GM11168 (cell line): Measurements from ENCODE around the gene PLEKHG5.

Experiments used
- in situ Hi-C: fragments of 300-500 bp; cut with MboI; formaldehyde crosslinking; loops from one replicate; pipeline ENCODE4 v1.12.0; 2022; ENCODE audit warnings: low sequenced_read_pairs; ENCODE audit not compliant: unreplicated experiment

The PLEKHG5 gene, protein sequence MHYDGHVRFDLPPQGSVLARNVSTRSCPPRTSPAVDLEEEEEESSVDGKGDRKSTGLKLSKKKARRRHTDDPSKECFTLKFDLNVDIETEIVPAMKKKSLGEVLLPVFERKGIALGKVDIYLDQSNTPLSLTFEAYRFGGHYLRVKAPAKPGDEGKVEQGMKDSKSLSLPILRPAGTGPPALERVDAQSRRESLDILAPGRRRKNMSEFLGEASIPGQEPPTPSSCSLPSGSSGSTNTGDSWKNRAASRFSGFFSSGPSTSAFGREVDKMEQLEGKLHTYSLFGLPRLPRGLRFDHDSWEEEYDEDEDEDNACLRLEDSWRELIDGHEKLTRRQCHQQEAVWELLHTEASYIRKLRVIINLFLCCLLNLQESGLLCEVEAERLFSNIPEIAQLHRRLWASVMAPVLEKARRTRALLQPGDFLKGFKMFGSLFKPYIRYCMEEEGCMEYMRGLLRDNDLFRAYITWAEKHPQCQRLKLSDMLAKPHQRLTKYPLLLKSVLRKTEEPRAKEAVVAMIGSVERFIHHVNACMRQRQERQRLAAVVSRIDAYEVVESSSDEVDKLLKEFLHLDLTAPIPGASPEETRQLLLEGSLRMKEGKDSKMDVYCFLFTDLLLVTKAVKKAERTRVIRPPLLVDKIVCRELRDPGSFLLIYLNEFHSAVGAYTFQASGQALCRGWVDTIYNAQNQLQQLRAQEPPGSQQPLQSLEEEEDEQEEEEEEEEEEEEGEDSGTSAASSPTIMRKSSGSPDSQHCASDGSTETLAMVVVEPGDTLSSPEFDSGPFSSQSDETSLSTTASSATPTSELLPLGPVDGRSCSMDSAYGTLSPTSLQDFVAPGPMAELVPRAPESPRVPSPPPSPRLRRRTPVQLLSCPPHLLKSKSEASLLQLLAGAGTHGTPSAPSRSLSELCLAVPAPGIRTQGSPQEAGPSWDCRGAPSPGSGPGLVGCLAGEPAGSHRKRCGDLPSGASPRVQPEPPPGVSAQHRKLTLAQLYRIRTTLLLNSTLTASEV

GRCh38 chr1:6491480-6491962 is at the start of gene PLEKHG5:
PLEKHG5 (minus strand) TSS chr1:6491667; CDS start chr1:6477571, 14,096 bp downstream.
- in situ Hi-C loops: no loop called here

GRCh38 chr1:6538956-6539355 is 47.5 kb upstream of the PLEKHG5 start:
- in situ Hi-C loops: no loop called here

DNA sequence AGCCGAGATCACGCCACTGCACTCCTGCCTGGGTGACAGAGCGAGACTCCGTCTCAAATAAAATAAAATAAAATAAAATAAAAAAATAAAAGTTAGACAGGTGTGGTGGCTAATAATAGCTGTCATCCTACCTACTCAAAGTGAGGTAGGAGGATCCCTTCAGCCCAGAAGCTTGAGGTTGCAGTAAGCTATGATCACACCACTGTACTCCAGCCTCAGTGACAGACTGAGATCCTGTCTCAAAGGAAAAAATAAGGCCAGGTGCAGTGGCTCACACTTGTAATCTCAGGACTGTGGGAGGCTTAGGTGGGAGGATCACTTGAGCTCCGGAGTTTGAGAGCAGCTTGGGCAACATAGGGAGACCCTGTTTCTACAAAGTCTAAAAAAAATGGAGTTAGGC is 44.8 kb upstream of the PLEKHG5 start:
- in situ Hi-C loops: no loop called here

GRCh38 chr1:6535214-6535613 is 43.7 kb upstream of the PLEKHG5 start:
- in situ Hi-C loops: no loop called here

GRCh38 chr1:6534248-6534822 is 42.9 kb upstream of the PLEKHG5 start:
- in situ Hi-C loops: no loop called here

DNA sequence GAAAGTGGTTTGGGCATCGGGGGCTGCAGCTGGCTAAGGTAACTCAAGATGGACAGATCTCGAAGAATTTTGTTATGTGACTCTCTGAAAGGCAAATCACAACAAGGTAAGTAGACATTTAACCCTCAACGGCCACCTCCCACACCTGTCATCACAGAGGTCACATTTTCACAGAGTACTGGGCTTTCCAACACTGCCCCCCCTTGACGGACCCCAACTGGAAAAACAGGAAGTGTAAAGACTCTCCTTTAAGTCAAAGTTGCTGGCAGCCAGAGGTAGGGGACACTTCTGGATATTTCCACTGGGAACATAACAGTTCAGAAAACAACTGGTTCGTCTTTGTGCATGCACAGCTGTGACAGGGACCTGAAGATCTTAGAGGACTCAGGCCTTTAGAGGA is 40.5 kb upstream of the PLEKHG5 start:
- in situ Hi-C loops: no loop called here

DNA sequence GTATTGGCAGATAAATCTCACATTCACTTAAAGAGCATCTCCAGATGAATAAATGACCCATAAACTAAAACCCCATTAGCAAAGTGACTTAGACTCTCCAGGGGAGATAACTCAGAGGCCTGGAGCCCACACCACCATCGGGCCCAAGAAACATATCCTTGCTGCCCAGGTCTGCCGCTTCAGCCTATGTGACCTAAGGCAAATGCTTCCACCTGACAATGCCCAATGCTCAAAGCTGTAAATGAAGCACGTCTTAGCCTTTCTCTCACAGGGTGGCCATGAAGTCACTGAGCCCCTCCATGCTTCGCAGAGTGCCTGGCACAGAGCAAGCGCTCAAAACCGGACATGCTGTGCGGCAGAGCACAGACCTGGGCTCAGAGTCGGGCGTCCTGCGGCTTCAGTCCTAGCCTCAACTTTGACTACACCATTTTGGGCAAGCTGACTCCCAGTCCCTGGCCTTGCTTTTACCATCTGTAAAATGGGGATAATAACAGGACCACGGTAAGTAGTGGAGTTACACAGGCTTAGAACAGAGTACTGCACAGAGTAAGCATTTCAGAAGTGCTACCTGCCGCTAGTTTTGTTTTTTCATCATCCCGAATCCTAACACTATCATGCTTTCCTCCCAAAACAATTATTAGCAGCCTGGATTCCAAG is 39.2 kb upstream of the PLEKHG5 start:
- in situ Hi-C loops: no loop called here

- in situ Hi-C loops: no loop called here
These were observed 37.0 kb upstream of the PLEKHG5 start for GRCh38 chr1:6528492-6528891.

DNA sequence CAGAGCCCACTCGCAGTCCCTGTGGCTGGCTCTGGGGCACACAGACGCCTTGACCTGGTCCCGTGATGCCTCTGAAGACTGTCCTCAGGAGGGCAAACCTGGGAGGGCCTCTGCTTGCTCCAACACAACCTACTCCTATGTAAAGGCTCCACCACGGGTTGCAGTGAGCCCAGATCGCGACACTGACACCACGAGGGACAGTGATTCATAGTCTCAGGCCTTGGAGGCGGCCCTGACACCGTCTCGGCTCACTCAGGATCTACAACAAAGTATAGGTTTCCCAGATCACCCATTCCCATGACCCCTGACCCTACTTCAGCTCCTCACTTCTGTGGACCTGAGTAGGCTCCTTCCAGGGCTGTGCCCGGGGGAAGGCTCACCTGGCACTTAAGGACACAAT is 34.8 kb upstream of the PLEKHG5 start:
- in situ Hi-C loops: no loop called here

DNA sequence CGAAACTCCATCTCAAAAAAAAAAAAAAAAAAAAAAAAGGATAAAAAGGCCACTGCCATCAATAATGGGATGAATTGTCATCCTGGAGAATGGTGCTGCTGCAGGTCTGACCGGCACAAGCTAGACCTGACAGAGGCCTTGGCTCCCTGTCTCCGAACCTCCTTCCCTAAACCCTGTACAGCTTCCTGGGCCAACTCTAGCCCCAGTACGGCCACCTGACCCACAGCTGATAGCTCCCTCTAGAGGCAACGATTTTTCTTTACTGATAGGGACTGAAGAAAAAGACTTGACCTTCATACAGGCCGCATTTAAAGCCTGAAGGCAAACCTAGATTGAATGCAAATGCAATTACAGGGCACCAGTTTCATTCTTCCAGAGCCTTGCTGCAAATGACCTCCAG is 32.1 kb upstream of the PLEKHG5 start:
- in situ Hi-C loops: no loop called here

GRCh38 chr1:6521536-6521935 is 30.1 kb upstream of the PLEKHG5 start:
- in situ Hi-C loops: no loop called here

DNA sequence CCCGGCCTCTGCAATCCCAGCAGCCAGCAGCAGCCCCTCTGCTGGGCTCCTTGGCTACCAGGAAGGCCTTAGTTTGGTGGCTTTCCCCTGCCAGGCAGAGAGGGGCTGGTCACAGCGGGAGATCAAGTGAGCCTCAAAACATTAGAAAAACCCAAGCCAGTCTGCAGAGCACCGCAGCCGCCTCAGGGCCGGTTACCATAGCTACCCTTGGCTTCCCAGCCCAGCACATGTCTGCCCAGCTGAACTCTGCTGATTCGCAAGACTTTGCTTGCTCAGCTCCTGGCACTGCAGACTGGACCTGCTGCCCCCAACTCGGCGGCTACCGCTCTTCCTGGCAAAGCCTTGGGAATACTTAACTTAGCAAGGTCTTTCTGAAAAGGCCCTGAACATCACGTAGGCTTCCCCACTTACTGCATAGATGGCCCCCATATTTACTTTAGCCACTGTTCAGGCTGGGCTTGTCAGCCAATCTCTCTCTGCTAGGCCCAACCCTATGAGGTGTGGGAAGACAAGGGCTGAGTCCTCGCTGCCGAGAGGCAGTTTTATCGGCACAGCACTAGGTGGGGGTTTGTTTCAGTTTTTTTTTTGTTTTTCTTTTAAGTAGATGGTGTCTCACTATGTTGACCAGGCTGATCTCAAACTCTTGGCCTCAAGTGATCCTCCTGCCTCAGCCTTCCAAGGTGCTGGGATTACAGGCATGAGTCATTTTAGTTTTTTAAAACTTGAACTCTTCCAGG is 28.6 kb upstream of the PLEKHG5 start:
- in situ Hi-C loops: no loop called here

DNA sequence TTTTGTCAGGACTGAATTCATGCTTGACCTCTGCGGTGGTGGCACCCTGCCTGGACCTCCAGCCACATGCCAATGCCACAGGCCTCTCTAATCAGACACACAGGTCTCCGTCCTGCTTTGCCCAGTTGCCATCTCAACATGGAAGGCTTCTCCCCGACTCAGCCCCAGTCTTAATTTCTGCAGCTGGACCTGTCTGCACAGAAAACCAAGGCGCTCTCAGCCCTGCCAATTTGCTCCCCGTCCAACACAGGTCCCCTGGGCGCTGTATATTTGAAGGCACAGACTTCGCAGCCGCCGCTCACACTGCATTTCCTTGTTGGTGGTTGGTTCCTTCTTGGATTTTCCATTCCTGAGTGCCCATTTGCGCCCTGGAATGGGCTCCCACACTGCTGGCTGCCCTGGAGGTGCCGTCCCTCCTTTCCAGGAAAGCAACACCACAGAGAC is 28.0 kb upstream of the PLEKHG5 start:
- in situ Hi-C loops: no loop called here

- in situ Hi-C loops: no loop called here
These were observed 26.0 kb upstream of the PLEKHG5 start for GRCh38 chr1:6517435-6517851.

DNA sequence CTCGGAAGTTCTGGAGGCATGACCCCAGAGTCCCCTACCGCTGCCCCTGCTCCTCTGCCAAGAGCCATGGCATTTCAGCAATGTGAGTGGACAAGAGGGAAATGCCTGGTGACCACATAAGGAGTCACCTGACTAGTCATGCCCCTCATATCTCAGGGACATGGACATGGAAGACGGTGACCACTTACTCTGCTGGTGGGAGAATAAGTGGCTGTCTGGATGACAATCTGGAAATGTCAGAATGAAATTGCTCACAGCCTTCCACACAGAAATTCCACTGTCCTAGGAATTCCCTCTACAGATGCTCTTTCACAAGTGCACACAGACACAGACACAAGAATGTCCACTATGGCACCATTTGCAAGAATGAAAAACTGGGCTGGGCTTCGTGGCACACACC is 24.3 kb upstream of the PLEKHG5 start:
- in situ Hi-C loops: no loop called here

- in situ Hi-C loops: no loop called here
These were observed 21.9 kb upstream of the PLEKHG5 start for GRCh38 chr1:6513320-6513801.

GRCh38 chr1:6512908-6513280 is 21.4 kb upstream of the PLEKHG5 start:
- in situ Hi-C loops: no loop called here

- in situ Hi-C loops: no loop called here
These were observed 20.9 kb upstream of the PLEKHG5 start for GRCh38 chr1:6512245-6512907.
